ENCODE measurements around the gene SARDH.
"Not testable (repeated sequence)": the region's sequence is repeated elsewhere in the genome, so short reads cannot be mapped to it uniquely, and the experiment has no call there.

Gene SARDH

GRCh38 chr9:133775951-133776905, 38.1 kb upstream of the SARDH start:
- DNase-seq, result no peak

GRCh38 chr9:133775291-133775690, 37.1 kb upstream of the SARDH start:
- DNase-seq, result no peak

GRCh38 chr9:133774799-133775198, 36.6 kb upstream of the SARDH start:
- no peak for DNase-seq

- no peak for DNase-seq
Observed at GRCh38 chr9:133773889-133774655, 35.9 kb upstream of the SARDH start.

GRCh38 chr9:133772581-133772980, 34.4 kb upstream of the SARDH start:
- DNase-seq, result no peak

- no peak for DNase-seq
Observed at GRCh38 chr9:133771486-133772482, 33.6 kb upstream of the SARDH start.

GRCh38 chr9:133770076-133770777, 32.1 kb upstream of the SARDH start:
- DNase-seq, result no peak

- no peak for DNase-seq
Observed at GRCh38 chr9:133769511-133770075, 31.4 kb upstream of the SARDH start.

GRCh38 chr9:133768859-133769510, 30.8 kb upstream of the SARDH start:
- DNase-seq, result no peak

GRCh38 chr9:133768371-133768858, 30.3 kb upstream of the SARDH start:
- no peak for DNase-seq

- no peak for DNase-seq
Observed at GRCh38 chr9:133767625-133768024, 29.5 kb upstream of the SARDH start.

GRCh38 chr9:133767008-133767407, 28.9 kb upstream of the SARDH start:
- DNase-seq, result no peak

- DNase-seq, result not testable (repeated sequence)
Observed at GRCh38 chr9:133766234-133766633, 28.1 kb upstream of the SARDH start.

- DNase-seq, result no peak
Observed at GRCh38 chr9:133763272-133764183, 25.4 kb upstream of the SARDH start.

- DNase-seq, result no peak
Observed at GRCh38 chr9:133762488-133763271, 24.5 kb upstream of the SARDH start.

- DNase-seq, result no peak
Observed at GRCh38 chr9:133761641-133762248, 23.6 kb upstream of the SARDH start.

GRCh38 chr9:133760713-133761290, 22.6 kb upstream of the SARDH start:
- no peak for DNase-seq

- no peak for DNase-seq
Observed at GRCh38 chr9:133759946-133760345, 21.8 kb upstream of the SARDH start.

Data from NCI-H2081 treated with DMSO at 0.1 percent for 48 hours (cell line).